Upper lobe of left lung (tissue), 6 donors: ENCODE data around the gene GYPC. TPM values are rescaled to one million over a fixed set of nuclear protein-coding genes. Genes with fewer than 3 reads are reported as not detected.

Experiments used
- ATAC-seq, 2 donors: fragments of 200-7000 bp; cut with Tn5 transposase; one replicate each; pipeline ENCODE4 v1.9.1; 2022; ENCODE audit warnings: mild to moderate bottlenecking in 2 of 2, moderate library complexity in 2 of 2; ENCODE audit not compliant: low FRiP score in 2 of 2
- DNase-seq, 2 donors: peaks; one replicate each; pipeline ENCODE4 v3.0.0-alpha.2; 2019 to 2020
- H3K27ac ChIP-seq, 4 donors: fragments of 200-600 bp; sonication (generic); one replicate each; pipeline ENCODE4 v1.5.1; 2016 to 2019
- H3K27me3 ChIP-seq, 4 donors: fragments of 200-600 bp; sonication (generic); one replicate each; pipeline ENCODE4 v1.5.1; 2017 to 2019
- H3K36me3 ChIP-seq, 4 donors: fragments of 200-600 bp; sonication (generic); one replicate each; pipeline ENCODE4 v1.5.1; 2016 to 2019
- H3K4me1 ChIP-seq, 4 donors: fragments of 200-600 bp; sonication (generic); one replicate each; pipeline ENCODE4 v1.5.1; 2018 to 2019
- H3K4me3 ChIP-seq, 4 donors: fragments of 200-600 bp; sonication (generic); one replicate each; pipeline ENCODE4 v1.5.1; 2017 to 2019; ENCODE audit warnings: mild to moderate bottlenecking in 2 of 4, moderate library complexity in 1 of 4
- H3K9me3 ChIP-seq, 4 donors: fragments of 200-600 bp; sonication (generic); one replicate each; pipeline ENCODE4 v1.5.1; 2018 to 2019
- CTCF ChIP-seq, 6 experiments: fragments of 450-650 bp in 4 of 6; fragments of 200-600 bp in 2 of 6; sonication (generic) in 2 of 6; IDR thresholded peaks; one replicate each; pipeline ENCODE4 v1.5.1; 2016 to 2019; ENCODE audit warnings: antibody characterized with exemption in 6 of 6
- EP300 ChIP-seq, 4 donors: sonication (generic); formaldehyde crosslinking; IDR thresholded peaks; one replicate each; pipeline ENCODE4 v1.5.1; 2017; ENCODE audit warnings: antibody characterized with exemption in 4 of 4, control low read depth in 2 of 4
- POLR2A ChIP-seq, 4 donors: fragments of 450-650 bp; IDR thresholded peaks; one replicate each; pipeline ENCODE4 v1.5.1; 2016 to 2017; ENCODE audit warnings: antibody characterized with exemption in 4 of 4, mild to moderate bottlenecking in 2 of 4
- POLR2AphosphoS5 ChIP-seq, 2 donors: sonication (generic); formaldehyde crosslinking; IDR thresholded peaks; one replicate each; pipeline ENCODE4 v1.5.1; 2017; ENCODE audit warnings: antibody characterized with exemption in 2 of 2
- WGBS, 2 donors: methylation state at CpG; one replicate each; pipeline ENCODE4 v1.1.5; 2017 to 2018; 5-methylcytosine and 5-hydroxymethylcytosine counted together
- total RNA-seq, 6 donors: library from RNA; depleted of rRNA in 4 of 6; stranded (reverse); fragments of >200 nt in 4 of 6; gene quantifications; one replicate each; pipeline versions ENCODE4 v1.1.0 to v1.2.1, GENCODE V29; 2016 to 2021
- donor health status: DM: no; HTN: no; CAD: no; lungs with moderate emphysema.
- donor health status: DM: no; HTN: yes; CAD: no; lungs with severe emphysema.

GYPC gene
- total RNA-seq, 6 donors from 2014 or later = 61.0 to 107 (median 77.5) TPM

GRCh38 chr2:126675637-126676036 is 19.7 kb downstream of the GYPC start:
- 97 to 98% methylated on average over 5 of the region's 5 CpGs for WGBS, 2 donors
- ATAC-seq (no peak), DNase-seq (no peak)
- no peaks in the 10 kb centered on the region for H3K27me3 ChIP-seq
- H3K27ac ChIP-seq = no peak overlapping the region
- peaks cover under 1 to 8% (median under 1%) of the 10 kb centered on the region in 4 donors for H3K4me1 ChIP-seq
- no peak for TF ChIP-seq CTCF (IDR thresholded peaks at IDR 0.05)
- no peak for TF ChIP-seq POLR2AphosphoS5 (IDR thresholded peaks at IDR 0.05)
- TF ChIP-seq POLR2A (IDR thresholded peaks at IDR 0.05) = no peak
- no peak for TF ChIP-seq EP300 (IDR thresholded peaks at IDR 0.05)
- H3K9me3 ChIP-seq = peaks cover 0 to 9% (median 6%) of the 10 kb centered on the region in 4 donors
- H3K36me3 ChIP-seq = peaks cover 0 to 19% (median 1%) of the 10 kb centered on the region in 4 donors
- H3K4me3 ChIP-seq = no peak overlapping the region

- peaks cover 0 to 9% (median 6%) of the 10 kb centered on the region in 4 donors for H3K9me3 ChIP-seq
- peak overlapping the region in 1 of 4 donors; percentile 12 for H3K27ac ChIP-seq
- no peaks in the 10 kb centered on the region for H3K27me3 ChIP-seq
- no peak overlapping the region for H3K4me3 ChIP-seq
- TF ChIP-seq CTCF (IDR thresholded peaks at IDR 0.05) (no peak), EP300 (IDR thresholded peaks at IDR 0.05) (no peak), POLR2AphosphoS5 (IDR thresholded peaks at IDR 0.05) (no peak), POLR2A (IDR thresholded peaks at IDR 0.05) (no peak)
- H3K4me1 ChIP-seq = peaks cover 0 to 5% (median 0%) of the 10 kb centered on the region in 4 donors
- H3K36me3 ChIP-seq = peaks cover 0 to 16% (median 1%) of the 10 kb centered on the region in 4 donors
- ATAC-seq = no peak
- WGBS, 2 donors = 81 to 96% methylated on average over 1 of the region's 1 CpG
- no peak for DNase-seq
Observed at GRCh38 chr2:126676221-126677175, 20.5 kb downstream of the GYPC start.

GRCh38 chr2:126677176-126677538 is 21.2 kb downstream of the GYPC start:
- no peak for ATAC-seq

GRCh38 chr2:126678269-126679065 is 22.5 kb downstream of the GYPC start:
- Histone ChIP-seq H3K4me3 (no peak overlapping the region), H3K27me3 (no peaks in the 10 kb centered on the region), H3K9me3 (peaks cover 0 to 9% (median 6%) of the 10 kb centered on the region in 4 donors), H3K36me3 (peaks cover 0 to 9% (median 1%) of the 10 kb centered on the region in 4 donors), H3K27ac (no peak overlapping the region), H3K4me1 (peaks cover 0 to 5% (median 0%) of the 10 kb centered on the region in 4 donors)
- no peak for TF ChIP-seq POLR2A (IDR thresholded peaks at IDR 0.05)
- TF ChIP-seq CTCF (IDR thresholded peaks at IDR 0.05) = no peak
- TF ChIP-seq EP300 (IDR thresholded peaks at IDR 0.05) = no peak
- TF ChIP-seq POLR2AphosphoS5 (IDR thresholded peaks at IDR 0.05) = no peak
- DNase-seq (no peak), ATAC-seq (peak in 1 of 2 donors; percentile 14)
- 71 to 73% methylated on average over 13 of the region's 13 CpGs for WGBS, 2 donors

More at GRCh38 chr2:126677176-126677538, 21.2 kb downstream of the GYPC start:
- Histone ChIP-seq H3K9me3 (peaks cover 0 to 9% (median 6%) of the 10 kb centered on the region in 4 donors), H3K4me3 (no peak overlapping the region), H3K27ac (peak overlapping the region in 1 of 4 donors; percentile 12), H3K4me1 (peaks cover 0 to 5% (median 0%) of the 10 kb centered on the region in 4 donors), H3K27me3 (no peaks in the 10 kb centered on the region), H3K36me3 (peaks cover 0 to 16% (median 1%) of the 10 kb centered on the region in 4 donors)
- no peak for TF ChIP-seq POLR2A (IDR thresholded peaks at IDR 0.05)
- TF ChIP-seq EP300 (IDR thresholded peaks at IDR 0.05) = no peak
- TF ChIP-seq CTCF (IDR thresholded peaks at IDR 0.05) = no peak
- TF ChIP-seq POLR2AphosphoS5 (IDR thresholded peaks at IDR 0.05) = no peak
- WGBS, 2 donors = 79 to 95% methylated on average over 1 of the region's 1 CpG
- no peak for DNase-seq
